ENCODE measurements around the gene CASKIN2. TPM values are rescaled to one million over a fixed set of nuclear protein-coding genes. Genes with fewer than 3 reads are reported as not detected.
A peak's percentile ranks its signal among the peaks of the same experiment; 100 is the strongest.

Gene CASKIN2
- total RNA-seq, 4 donors from 2014 or later = 13.7 to 46.0 (median 15.6) TPM

- peaks cover 0 to 89% (median 33%) of the 10 kb centered on the region in 3 donors for H3K4me1 ChIP-seq
These were observed 3.4 kb downstream of the CASKIN2 start for GRCh38 chr17:75511610-75512575.

GRCh38 chr17:75511270-75511609 is 4.1 kb downstream of the CASKIN2 start:
- H3K4me3 ChIP-seq = peak overlapping the region in 1 of 2 donors; percentile 96
- H3K9me3 ChIP-seq = no peaks in the 10 kb centered on the region
- H3K36me3 ChIP-seq = peaks cover 0 to 32% of the 10 kb centered on the region in 2 donors
- H3K27ac ChIP-seq = peak overlapping the region in 3 of 4 donors; percentile 90 to 98 (median 90)
- peaks cover 0 to 87% (median 33%) of the 10 kb centered on the region in 3 donors for H3K4me1 ChIP-seq
- no peak for ATAC-seq
- 78 to 90% methylated on average over 2 to 4 of the region's 4 CpGs for WGBS, 2 donors (ENCODE audit: low coverage in 1 of 2)
- no peaks in the 10 kb centered on the region for H3K27me3 ChIP-seq
- TF ChIP-seq POLR2AphosphoS5 (IDR thresholded peaks at IDR 0.05) (no peak), EP300 (IDR thresholded peaks at IDR 0.05) (no peak), CTCF (IDR thresholded peaks at IDR 0.05) (no peak), POLR2A (IDR thresholded peaks at IDR 0.05) (no peak)

More at GRCh38 chr17:75511610-75512575, 3.4 kb downstream of the CASKIN2 start:
- no peak for ATAC-seq
- Histone ChIP-seq H3K36me3 (peaks cover 0 to 26% of the 10 kb centered on the region in 2 donors), H3K9me3 (no peaks in the 10 kb centered on the region), H3K4me3 (peak overlapping the region in 1 of 2 donors; percentile 96), H3K27ac (peak overlapping the region in 3 of 4 donors; percentile 90 to 98 (median 90)), H3K27me3 (no peaks in the 10 kb centered on the region)
- TF ChIP-seq CTCF (IDR thresholded peaks at IDR 0.05) (no peak), EP300 (IDR thresholded peaks at IDR 0.05) (no peak), POLR2A (IDR thresholded peaks at IDR 0.05) (no peak), POLR2AphosphoS5 (IDR thresholded peaks at IDR 0.05) (no peak)
- 70 to 83% methylated on average over 2 to 3 of the region's 13 CpGs for WGBS, 2 donors (ENCODE audit: low coverage in 1 of 2)

- peak; percentile 54 for ATAC-seq
- H3K36me3 ChIP-seq = peaks cover 0 to 48% of the 10 kb centered on the region in 2 donors
- peak overlapping the region in 1 of 2 donors; percentile 96 for H3K4me3 ChIP-seq
- TF ChIP-seq POLR2AphosphoS5 (IDR thresholded peaks at IDR 0.05) = peak; percentile 17
- no peak for TF ChIP-seq POLR2A (IDR thresholded peaks at IDR 0.05)
- no peak for TF ChIP-seq CTCF (IDR thresholded peaks at IDR 0.05)
- WGBS, 2 donors (ENCODE audit: low coverage in 1 of 2) = 82 to 89% methylated on average over 3 of the region's 19 CpGs
- no peaks in the 10 kb centered on the region for H3K27me3 ChIP-seq
- peaks cover 0 to 82% (median 33%) of the 10 kb centered on the region in 3 donors for H3K4me1 ChIP-seq
- H3K27ac ChIP-seq = peak overlapping the region in 3 of 4 donors; percentile 90 to 98 (median 90)
- H3K9me3 ChIP-seq = no peaks in the 10 kb centered on the region
These were observed 5.6 kb downstream of the CASKIN2 start for GRCh38 chr17:75509528-75510258.

GRCh38 chr17:75508931-75509361 is 6.4 kb downstream of the CASKIN2 start:
- no peak for ATAC-seq
- peak overlapping the region in 3 of 4 donors; percentile 90 to 98 (median 90) for H3K27ac ChIP-seq
- no peaks in the 10 kb centered on the region for H3K27me3 ChIP-seq
- no peaks in the 10 kb centered on the region for H3K9me3 ChIP-seq
- H3K4me3 ChIP-seq = peak overlapping the region in 1 of 2 donors; percentile 96
- TF ChIP-seq POLR2AphosphoS5 (IDR thresholded peaks at IDR 0.05) (no peak), POLR2A (IDR thresholded peaks at IDR 0.05) (no peak), CTCF (IDR thresholded peaks at IDR 0.05) (no peak), EP300 (IDR thresholded peaks at IDR 0.05) (no peak)
- WGBS, 2 donors (ENCODE audit: low coverage in 1 of 2) = no CpG with 5 or more reads among the region's 5 CpGs
- peaks cover 0 to 55% of the 10 kb centered on the region in 2 donors for H3K36me3 ChIP-seq
- peaks cover 0 to 82% (median 27%) of the 10 kb centered on the region in 3 donors for H3K4me1 ChIP-seq
